ENCODE data around the gene TTLL12. TPM values are rescaled to one million over a fixed set of nuclear protein-coding genes. Genes with fewer than 3 reads are reported as not detected.

Gene TTLL12
- total RNA-seq, 1 experiment from 2014 or later, result 113 TPM

- H3K27me3 ChIP-seq (ENCODE audit: insufficient read depth, low read depth), result no peaks in the 10 kb centered on the region
- H3F3A ChIP-seq (ENCODE audit: insufficient read depth, low read depth), result peaks cover 44% of the 10 kb centered on the region; the same call in 1 of the 2 replicates
- TF ChIP-seq CTCF (conservative IDR thresholded peaks at IDR 0.05), result no peak
- H3K9me2 ChIP-seq (ENCODE audit: insufficient read depth), result no peaks in the 10 kb centered on the region
- H3K4me3 ChIP-seq, result no peak overlapping the region
- peaks cover 22% of the 10 kb centered on the region for H4K20me1 ChIP-seq (ENCODE audit: insufficient read depth)
- H3K4me1 ChIP-seq (replicated peaks; ENCODE audit: insufficient read depth), result peaks cover 2% of the 10 kb centered on the region; the same call in 1 of the 2 replicates
- H3K27ac ChIP-seq, result no peak overlapping the region
- no TSS peak for BruUV-seq (replicated peaks)
- ChIA-PET CTCF (interaction anchor here (0.7 kb wide), 1 partner anchor 61 kb away, joined by 9 read pairs; no protein-coding TSS in a partner anchor), POLR2A (ENCODE audit: unreplicated experiment) (no interaction called here)
- H3K36me3 ChIP-seq (ENCODE audit: low read depth), result peaks cover 13% of the 10 kb centered on the region; the same call in 1 of the 2 replicates
- H3K9me3 ChIP-seq (ENCODE audit: insufficient read depth, low read depth), result no peaks in the 10 kb centered on the region
- DNase-seq, result no peak
- no peak overlapping the region for H3K4me2 ChIP-seq
- no peak overlapping the region for H2AFZ ChIP-seq
- intact Hi-C loops (cut with micrococcal nuclease; ENCODE audit: unreplicated experiment), result no loop called here
- no peaks in the 10 kb centered on the region for H3K79me2 ChIP-seq (ENCODE audit: low read depth)
Observed at GRCh38 chr22:43166132-43166930, 20.6 kb downstream of the TTLL12 start.

GRCh38 chr22:43164636-43165035 lies 22.3 kb downstream of the TTLL12 start:
- H3F3A ChIP-seq (ENCODE audit: insufficient read depth, low read depth), result peaks cover 44% of the 10 kb centered on the region; the same call in 1 of the 2 replicates
- peaks cover 1% of the 10 kb centered on the region; the same call in 1 of the 2 replicates for H3K36me3 ChIP-seq (ENCODE audit: low read depth)
- H3K27ac ChIP-seq, result no peak overlapping the region
- no peak overlapping the region for H3K4me2 ChIP-seq
- H3K9me3 ChIP-seq (ENCODE audit: insufficient read depth, low read depth), result no peaks in the 10 kb centered on the region
- TF ChIP-seq EZH2 (IDR thresholded peaks at IDR 0.05; ENCODE audit: low read depth) (no peak), CTCF (conservative IDR thresholded peaks at IDR 0.05) (no peak)
- no peaks in the 10 kb centered on the region for H3K79me2 ChIP-seq (ENCODE audit: low read depth)
- H2AFZ ChIP-seq, result no peak overlapping the region
- ChIA-PET POLR2A (ENCODE audit: unreplicated experiment) (interaction anchor here (0.6 kb wide), 1 partner anchor 733 kb away, joined by 4 read pairs; the partner anchor contains the start of gene NFAM1), CTCF (no interaction called here)
- H3K9me2 ChIP-seq (ENCODE audit: insufficient read depth), result no peaks in the 10 kb centered on the region
- peak in 1 of 2 experiments; percentile 24 for DNase-seq
- H3K4me3 ChIP-seq, result no peak overlapping the region
- H3K4me1 ChIP-seq (replicated peaks; ENCODE audit: insufficient read depth), result no peaks in the 10 kb centered on the region
- BruUV-seq (replicated peaks), result no TSS peak
- intact Hi-C loops (cut with micrococcal nuclease; ENCODE audit: unreplicated experiment), result no loop called here
- H4K20me1 ChIP-seq (ENCODE audit: insufficient read depth), result peaks cover 28% of the 10 kb centered on the region
- no peaks in the 10 kb centered on the region for H3K27me3 ChIP-seq (ENCODE audit: insufficient read depth, low read depth)

GRCh38 chr22:43163241-43163795 lies 23.6 kb downstream of the TTLL12 start:
- Histone ChIP-seq H3K27ac (no peak overlapping the region), H4K20me1 (ENCODE audit: insufficient read depth) (peaks cover 38% of the 10 kb centered on the region), H3F3A (ENCODE audit: insufficient read depth, low read depth) (peaks cover 44% of the 10 kb centered on the region; the same call in 1 of the 2 replicates), H3K4me3 (no peak overlapping the region), H2AFZ (no peak overlapping the region), H3K9me2 (ENCODE audit: insufficient read depth) (no peaks in the 10 kb centered on the region), H3K27me3 (ENCODE audit: insufficient read depth, low read depth) (no peaks in the 10 kb centered on the region), H3K4me1 (replicated peaks; ENCODE audit: insufficient read depth) (no peaks in the 10 kb centered on the region), H3K36me3 (ENCODE audit: low read depth) (peaks cover 4% of the 10 kb centered on the region; the same call in 1 of the 2 replicates), H3K9me3 (ENCODE audit: insufficient read depth, low read depth) (no peaks in the 10 kb centered on the region), H3K4me2 (no peak overlapping the region), H3K79me2 (ENCODE audit: low read depth) (no peaks in the 10 kb centered on the region)
- intact Hi-C loops (cut with micrococcal nuclease; ENCODE audit: unreplicated experiment), result no loop called here
- ChIA-PET POLR2A (ENCODE audit: unreplicated experiment) (no interaction called here), CTCF (no interaction called here)
- peak in 1 of 2 experiments; percentile 32 for DNase-seq
- no peak for TF ChIP-seq CTCF (conservative IDR thresholded peaks at IDR 0.05)
- no peak for TF ChIP-seq EZH2 (IDR thresholded peaks at IDR 0.05; ENCODE audit: low read depth)
- no TSS peak for BruUV-seq (replicated peaks)
